Ovary (tissue), 3 donors: Measurements from ENCODE around the gene DNAL4.

Experiments used
- EP300 ChIP-seq: sonication (generic); formaldehyde crosslinking; IDR thresholded peaks from one replicate; pipeline ENCODE4 v1.6.1; 2017; ENCODE audit warnings: antibody characterized with exemption
- POLR2A ChIP-seq: fragments of 450-650 bp; IDR thresholded peaks from one replicate; pipeline ENCODE4 v1.6.1; 2017; ENCODE audit warnings: antibody characterized with exemption, mild to moderate bottlenecking, moderate library complexity
- TF ChIP-seq, protein P1 (sequence below), 3 donors: fragments of 450-650 bp in 2 of 3; fragments of 200-600 bp in 1 of 3; IDR thresholded peaks; one replicate each; pipeline versions ENCODE4 v1.5.1 to v1.8.0; 2016 to 2022; ENCODE audit warnings: antibody characterized with exemption in 3 of 3, mild to moderate bottlenecking in 1 of 3
- donor health status: DM: no; HTN: no; CAD: no.

DNA sequence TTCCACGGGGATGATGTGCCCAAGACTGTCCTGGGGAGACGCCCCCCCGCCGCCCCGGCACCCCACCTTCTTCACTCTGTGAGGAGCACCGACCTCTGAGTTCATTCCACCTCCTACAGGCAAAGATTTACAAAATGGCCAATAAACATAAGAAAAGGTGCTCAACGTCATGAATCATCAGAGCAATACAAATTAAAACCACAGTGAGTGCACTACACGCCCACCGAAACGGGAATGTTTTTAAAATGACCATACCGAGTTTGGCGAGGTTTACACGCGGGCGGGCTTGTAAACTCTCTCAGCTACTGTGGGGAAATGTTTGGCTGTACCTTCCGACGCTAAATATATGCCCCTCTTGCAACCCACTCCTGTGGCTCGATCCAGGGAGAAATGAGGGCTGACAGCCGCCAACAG is 42.0 kb upstream of the DNAL4 start:
- TF ChIP-seq, protein P1, sequence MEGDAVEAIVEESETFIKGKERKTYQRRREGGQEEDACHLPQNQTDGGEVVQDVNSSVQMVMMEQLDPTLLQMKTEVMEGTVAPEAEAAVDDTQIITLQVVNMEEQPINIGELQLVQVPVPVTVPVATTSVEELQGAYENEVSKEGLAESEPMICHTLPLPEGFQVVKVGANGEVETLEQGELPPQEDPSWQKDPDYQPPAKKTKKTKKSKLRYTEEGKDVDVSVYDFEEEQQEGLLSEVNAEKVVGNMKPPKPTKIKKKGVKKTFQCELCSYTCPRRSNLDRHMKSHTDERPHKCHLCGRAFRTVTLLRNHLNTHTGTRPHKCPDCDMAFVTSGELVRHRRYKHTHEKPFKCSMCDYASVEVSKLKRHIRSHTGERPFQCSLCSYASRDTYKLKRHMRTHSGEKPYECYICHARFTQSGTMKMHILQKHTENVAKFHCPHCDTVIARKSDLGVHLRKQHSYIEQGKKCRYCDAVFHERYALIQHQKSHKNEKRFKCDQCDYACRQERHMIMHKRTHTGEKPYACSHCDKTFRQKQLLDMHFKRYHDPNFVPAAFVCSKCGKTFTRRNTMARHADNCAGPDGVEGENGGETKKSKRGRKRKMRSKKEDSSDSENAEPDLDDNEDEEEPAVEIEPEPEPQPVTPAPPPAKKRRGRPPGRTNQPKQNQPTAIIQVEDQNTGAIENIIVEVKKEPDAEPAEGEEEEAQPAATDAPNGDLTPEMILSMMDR (IDR thresholded peaks at IDR 0.05) = no peak
- TF ChIP-seq POLR2A (no peak), EP300 (no peak)
